Spinal cord (tissue), 10 donors: Measurements from ENCODE around the gene PTMS. TPM values are rescaled to one million over a fixed set of nuclear protein-coding genes. Genes with fewer than 3 reads are reported as not detected.

Experiments used
- DNase-seq, 6 donors: peaks; one replicate each; pipeline versions ENCODE4 v3.0.0 to v3.0.0-alpha.2; 2013 to 2015; ENCODE audit warnings: low spot score in 6 of 6, low read depth in 4 of 6
- H3K27ac ChIP-seq: one replicate; pipeline ENCODE4 v1.5.1; 2013; ENCODE audit warnings: low read depth, low read length, control low read depth
- H3K27me3 ChIP-seq: one replicate; pipeline ENCODE4 v1.6.1; 2013; ENCODE audit warnings: low read length; ENCODE audit not compliant: control insufficient read depth, insufficient read depth
- H3K36me3 ChIP-seq: one replicate; pipeline ENCODE4 v1.6.1; 2013; ENCODE audit warnings: low read length; ENCODE audit not compliant: control insufficient read depth, insufficient read depth
- H3K4me1 ChIP-seq: one replicate; pipeline ENCODE4 v1.6.1; 2013; ENCODE audit warnings: low read length; ENCODE audit not compliant: control insufficient read depth, insufficient read depth
- H3K4me3 ChIP-seq: one replicate; pipeline ENCODE4 v1.5.1; 2013; ENCODE audit warnings: low read depth, low read length, control low read depth
- H3K9me3 ChIP-seq: one replicate; pipeline ENCODE4 v1.6.1; 2013; ENCODE audit warnings: low read length; ENCODE audit not compliant: control insufficient read depth, insufficient read depth
- whole genome bisulfite sequencing: methylation state at CpG from one replicate; pipeline ENCODE4 v1.1.5; 2013; ENCODE audit warnings: missing lambda C conversion rate; ENCODE audit not compliant: insufficient coverage; 5-methylcytosine and 5-hydroxymethylcytosine counted together
- long read RNA-seq, 4 donors: transcript quantifications; one replicate each; lab custom pipeline, GENCODE V29; 2026
- polyA plus RNA-seq, 2 donors: library from polyadenylated mRNA; unstranded; fragments of 120-200 nt; gene quantifications; one replicate each; pipeline ENCODE4 v1.2.1, GENCODE V29; 2013; ENCODE audit not compliant: insufficient read length in 2 of 2
- total RNA-seq, 2 donors: library from RNA; depleted of rRNA in 1 of 2; stranded (reverse); fragments of 120-200 nt in 1 of 2; fragments of >200 nt in 1 of 2; gene quantifications; one replicate each; pipeline versions ENCODE4 v1.2.3 to v1.2.4, GENCODE V29; 2013 to 2014
- donor health status: healthy.

Gene PTMS, protein sequence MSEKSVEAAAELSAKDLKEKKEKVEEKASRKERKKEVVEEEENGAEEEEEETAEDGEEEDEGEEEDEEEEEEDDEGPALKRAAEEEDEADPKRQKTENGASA
- total RNA-seq (100 to 1,000 TPM in 1 of 2 donors, 10 to 100 TPM in 1; 50.7 to 191 TPM), polyA plus RNA-seq (100 to 1,000 TPM; 916 to 927 TPM)
- long read RNA-seq, donor 1, transcript PTMS-202 (5 exons, 773 nt) = minor isoform, 5 of 276 reads
- long read RNA-seq, donor 1, transcript PTMS-207 (5 exons, 1,150 nt) = major isoform, 158 of 276 reads
- long read RNA-seq, donor 1, partial matches to known transcripts = 86 of 276 reads
- long read RNA-seq, donor 1, other reads (novel, unspliced or antisense) = 24 of 276 reads
- long read RNA-seq, donor 2, transcript PTMS-207 (5 exons, 1,150 nt) = major isoform, 72 of 228 reads
- long read RNA-seq, donor 2, partial matches to known transcripts = 137 of 228 reads
- long read RNA-seq, donor 2, other reads (novel, unspliced or antisense) = 18 of 228 reads
- long read RNA-seq, donor 3, transcript PTMS-207 (5 exons, 1,150 nt) = major isoform, 92 of 263 reads
- long read RNA-seq, donor 3, partial matches to known transcripts = 151 of 263 reads
- long read RNA-seq, donor 3, other reads (novel, unspliced or antisense) = 17 of 263 reads
- long read RNA-seq, donor 4, transcript PTMS-202 (5 exons, 773 nt) = minor isoform, 6 of 372 reads
- long read RNA-seq, donor 4, transcript PTMS-207 (5 exons, 1,150 nt) = major isoform, 172 of 372 reads
- long read RNA-seq, donor 4, partial matches to known transcripts = 182 of 372 reads
- long read RNA-seq, donor 4, other reads (novel, unspliced or antisense) = 12 of 372 reads

DNA sequence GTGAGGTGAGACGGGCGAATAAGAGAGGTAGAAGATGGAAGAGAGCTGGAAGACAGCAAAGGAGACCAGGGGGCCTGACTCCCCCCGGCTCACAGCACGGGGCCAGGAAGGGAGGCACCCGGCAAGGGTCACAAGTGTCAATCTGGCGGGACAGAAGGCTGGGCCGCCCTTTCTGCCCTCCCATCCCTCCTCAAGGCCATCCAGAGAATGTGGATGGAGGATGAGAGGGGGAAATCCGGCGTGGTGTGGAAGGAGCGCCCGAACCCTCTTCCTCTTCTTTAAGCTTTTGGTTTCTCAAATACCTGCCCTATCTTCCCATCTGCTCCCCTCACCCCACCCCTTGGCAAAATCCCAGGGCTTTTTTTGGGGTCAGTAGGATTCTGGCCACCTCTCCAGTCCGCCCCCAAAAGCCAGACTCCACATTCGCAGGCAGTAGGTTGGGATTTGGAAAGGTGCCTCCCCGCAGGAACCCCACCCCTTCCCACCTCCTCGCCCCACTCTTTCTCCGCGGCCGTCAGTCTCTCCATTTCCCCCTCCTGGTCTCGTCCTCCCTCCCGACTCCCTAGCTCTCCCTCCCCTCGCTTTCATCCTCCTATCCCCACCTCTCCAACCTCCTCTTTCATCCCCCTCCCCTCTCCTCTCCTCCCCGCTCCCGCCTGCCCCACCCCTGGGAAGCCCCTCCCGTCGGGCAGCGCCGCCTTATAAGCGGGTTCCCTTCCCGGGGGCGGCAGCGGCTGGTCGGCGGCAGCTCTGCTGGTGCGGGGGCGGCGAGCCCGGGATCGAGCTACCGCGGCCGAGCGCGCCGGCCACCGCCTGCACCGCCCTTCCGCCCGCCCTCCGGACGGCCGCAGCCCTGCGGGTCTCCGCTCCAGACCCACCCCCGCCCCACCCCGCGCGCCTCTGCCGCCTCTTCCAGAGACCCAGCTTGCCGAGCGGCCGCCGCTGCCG lies at the start of gene PTMS:
TSS of gene PTMS (plus strand) at position 730 of the 948 bp plus-strand sequence. CDS start 343 bp downstream, outside the sequence.
- peak within 1 kb of the TSS; percentile 96 for H3K27ac ChIP-seq
- H3K4me1 ChIP-seq = peaks cover 57% of the 10 kb centered on the region
- WGBS = 1% methylated on average over 55 of the region's 63 CpGs

DNA sequence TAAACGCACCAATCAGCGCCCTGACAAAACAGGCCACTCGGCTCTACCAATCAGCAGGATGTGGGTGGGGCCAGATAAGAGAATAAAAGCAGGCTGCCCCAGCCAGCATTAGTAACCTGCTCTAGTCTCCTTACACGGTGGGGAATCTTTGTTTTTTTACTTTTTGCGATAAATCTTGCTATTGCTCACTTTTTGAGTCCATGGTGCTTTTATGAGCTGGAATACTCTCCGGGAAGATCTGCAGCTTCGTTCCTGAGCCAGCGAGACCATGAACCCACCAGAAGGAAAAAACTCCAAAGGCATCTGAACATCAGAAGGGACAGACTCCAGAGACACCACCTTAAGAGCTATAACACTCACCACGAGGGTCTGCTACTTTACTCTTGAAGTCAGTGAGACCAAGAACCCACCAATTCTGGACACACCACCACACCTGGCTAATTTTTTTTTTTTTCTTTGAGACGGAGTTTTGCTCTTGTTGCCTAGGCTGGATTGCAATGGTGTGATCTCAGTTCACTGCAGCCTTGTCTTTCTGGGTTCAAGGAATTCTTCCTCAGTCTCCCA lies 49.2 kb upstream of the PTMS start:
- 73% methylated on average over 2 of the region's 10 CpGs for WGBS
- H3K27ac ChIP-seq = no peak overlapping the region
- H3K9me3 ChIP-seq = no peaks in the 10 kb centered on the region
- H3K27me3 ChIP-seq = peaks cover 2% of the 10 kb centered on the region
- H3K4me3 ChIP-seq = no peak overlapping the region
- no peaks in the 10 kb centered on the region for H3K4me1 ChIP-seq
- DNase-seq = no peak
- no peaks in the 10 kb centered on the region for H3K36me3 ChIP-seq

More for the DNA sequence above, at the start of gene PTMS:
- H3K4me3 ChIP-seq = peak within 1 kb of the TSS; percentile 90
- no peaks in the 10 kb centered on the region for H3K9me3 ChIP-seq
- H3K27me3 ChIP-seq = no peaks in the 10 kb centered on the region
- peaks cover 22% of the 10 kb centered on the region for H3K36me3 ChIP-seq
- peak in 5 of 6 donors; percentile 72 to 99 (median 85) for DNase-seq

DNA sequence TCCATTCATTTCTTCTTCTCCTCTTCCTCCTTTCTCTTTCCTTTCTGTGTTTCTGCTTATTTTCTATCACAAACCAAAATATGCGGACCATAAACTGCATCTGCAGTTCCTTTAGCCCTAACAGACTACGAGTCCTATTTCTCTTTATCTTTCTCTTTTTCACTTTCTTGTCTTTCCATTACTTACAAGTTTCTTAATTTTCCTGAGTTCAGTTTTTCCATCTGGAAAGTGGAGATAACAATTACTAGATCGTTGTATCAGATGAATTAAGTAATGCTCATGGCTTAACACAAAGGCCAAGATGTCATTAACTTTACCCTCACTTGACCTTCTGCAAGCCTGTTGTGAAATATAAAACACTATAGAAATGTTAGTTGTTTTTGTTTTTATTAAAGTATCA lies 43.3 kb upstream of the PTMS start:
- Histone ChIP-seq H3K4me3 (no peak overlapping the region), H3K27ac (no peak overlapping the region), H3K36me3 (peaks cover 7% of the 10 kb centered on the region), H3K9me3 (no peaks in the 10 kb centered on the region), H3K4me1 (peaks cover 13% of the 10 kb centered on the region), H3K27me3 (peaks cover 2% of the 10 kb centered on the region)
- 100% methylated on average over 1 of the region's 3 CpGs for WGBS
- DNase-seq = no peak

DNA sequence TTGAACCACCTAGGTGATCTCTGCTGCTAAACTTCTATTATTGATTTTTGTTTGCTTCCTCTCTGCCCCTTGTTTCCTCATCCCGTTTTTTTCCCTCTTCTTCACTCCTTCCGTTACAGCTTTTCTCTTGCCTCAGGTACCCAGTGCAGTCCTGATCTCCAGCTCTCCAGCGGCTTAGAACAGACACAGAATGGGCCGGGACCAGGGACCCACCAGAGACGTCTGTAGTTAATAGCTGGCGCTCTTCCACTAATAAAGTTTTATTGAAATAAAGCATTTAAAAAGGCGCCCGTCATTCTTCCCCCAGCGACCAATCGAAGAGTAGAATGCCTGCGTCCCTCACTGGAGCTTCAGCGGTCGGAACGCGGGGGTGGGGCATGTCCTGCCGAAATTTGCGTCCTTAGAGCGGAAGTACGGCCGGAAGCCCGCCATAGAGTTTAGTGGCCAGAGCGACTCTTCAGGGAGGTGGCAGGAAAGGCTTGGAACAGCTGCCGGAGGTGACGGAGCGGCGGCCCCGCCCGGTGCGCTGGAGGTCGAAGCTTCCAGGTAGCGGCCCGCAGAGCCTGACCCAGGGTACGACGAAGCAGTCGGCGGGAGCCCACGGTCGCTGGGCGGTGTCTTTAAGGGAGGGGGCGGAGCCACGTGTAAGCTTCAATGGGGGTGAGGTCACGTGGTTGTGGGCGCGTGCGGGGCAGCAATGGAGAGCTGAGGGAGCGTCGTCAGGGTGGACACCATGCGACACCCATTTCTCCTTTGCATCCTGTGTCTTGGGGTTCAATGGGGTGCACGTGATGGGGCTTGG lies 42.4 kb upstream of the PTMS start, which contains the start of gene COPS7A:
TSS of gene COPS7A (plus strand) at position 440 of the 802 bp plus-strand sequence. CDS start 611 bp downstream, outside the sequence.
- Histone ChIP-seq H3K9me3 (no peaks in the 10 kb centered on the region), H3K4me3 (peak within 1 kb of the TSS; percentile 98), H3K4me1 (peaks cover 13% of the 10 kb centered on the region), H3K36me3 (peaks cover 15% of the 10 kb centered on the region), H3K27me3 (peaks cover 2% of the 10 kb centered on the region), H3K27ac (peak within 1 kb of the TSS; percentile 97)
- DNase-seq = peak; percentile 91 to 99 (median 96)
- WGBS = 0% methylated on average over 48 of the region's 49 CpGs

DNA sequence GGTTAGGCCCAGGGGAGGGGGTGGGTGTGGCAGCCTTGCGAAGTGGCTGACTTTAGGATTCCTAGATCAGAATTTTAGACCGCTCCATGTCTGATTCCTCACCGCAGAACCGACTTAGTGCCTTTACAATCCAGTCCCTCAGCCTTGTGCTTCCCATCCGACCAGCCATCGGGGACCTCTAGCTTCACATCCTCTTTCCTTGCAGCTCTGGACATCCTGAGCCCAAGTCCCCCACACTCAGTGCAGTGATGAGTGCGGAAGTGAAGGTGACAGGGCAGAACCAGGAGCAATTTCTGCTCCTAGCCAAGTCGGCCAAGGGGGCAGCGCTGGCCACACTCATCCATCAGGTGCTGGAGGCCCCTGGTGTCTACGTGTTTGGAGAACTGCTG lies 41.8 kb upstream of the PTMS start:
- peaks cover 21% of the 10 kb centered on the region for H3K36me3 ChIP-seq
- H3K4me3 ChIP-seq = peak overlapping the region; percentile 98
- peak in 1 of 6 donors; percentile 19 for DNase-seq
- WGBS = 42% methylated on average over 3 of the region's 10 CpGs
- H3K9me3 ChIP-seq = no peaks in the 10 kb centered on the region
- H3K27ac ChIP-seq = peak overlapping the region; percentile 97
- peaks cover 13% of the 10 kb centered on the region for H3K4me1 ChIP-seq
- H3K27me3 ChIP-seq = peaks cover 2% of the 10 kb centered on the region

DNA sequence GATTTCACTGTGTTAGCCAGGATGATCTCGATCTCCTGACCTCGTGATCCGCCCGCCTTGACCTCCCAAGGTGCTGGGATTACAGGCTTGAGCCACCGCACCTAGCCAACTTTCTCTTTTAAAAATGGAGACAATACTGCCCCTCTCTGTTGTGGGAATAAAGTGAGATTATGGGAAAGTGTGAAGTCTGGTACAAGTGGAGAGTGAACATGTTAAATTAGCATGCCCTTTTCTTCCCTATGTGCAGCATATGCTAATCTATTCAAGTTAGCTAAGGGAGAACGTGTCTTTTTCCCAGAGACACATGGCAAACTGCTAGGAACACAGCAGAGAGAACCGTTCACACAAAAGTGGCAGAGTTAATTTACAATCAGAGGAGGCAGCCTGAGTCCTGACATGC lies 40.8 kb upstream of the PTMS start:
- 66% methylated on average over 2 of the region's 7 CpGs for WGBS

DNA sequence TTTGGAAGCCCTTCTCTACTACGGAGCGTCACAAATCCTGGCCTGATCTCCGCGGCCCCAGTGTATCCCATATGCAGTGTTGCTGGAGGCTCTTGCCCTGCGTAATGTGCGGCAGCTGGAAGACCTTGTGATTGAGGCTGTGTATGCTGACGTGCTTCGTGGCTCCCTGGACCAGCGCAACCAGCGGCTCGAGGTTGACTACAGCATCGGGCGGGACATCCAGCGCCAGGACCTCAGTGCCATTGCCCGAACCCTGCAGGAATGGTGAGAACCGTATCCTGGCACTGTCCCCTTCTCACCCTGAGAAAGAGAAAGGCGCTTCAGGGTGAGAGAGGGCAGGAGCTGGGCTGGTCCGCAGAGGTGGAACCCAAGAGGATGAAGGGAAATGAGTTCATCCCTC lies 37.0 kb upstream of the PTMS start:
- Histone ChIP-seq H3K4me1 (peaks cover 12% of the 10 kb centered on the region), H3K27ac (no peak overlapping the region), H3K36me3 (peaks cover 46% of the 10 kb centered on the region), H3K4me3 (no peak overlapping the region), H3K9me3 (no peaks in the 10 kb centered on the region), H3K27me3 (no peaks in the 10 kb centered on the region)
- 97% methylated on average over 18 of the region's 18 CpGs for WGBS
- DNase-seq = no peak

More for the DNA sequence above, 40.8 kb upstream of the PTMS start:
- Histone ChIP-seq H3K4me1 (peaks cover 13% of the 10 kb centered on the region), H3K27ac (no peak overlapping the region), H3K27me3 (no peaks in the 10 kb centered on the region), H3K4me3 (no peak overlapping the region), H3K9me3 (no peaks in the 10 kb centered on the region), H3K36me3 (peaks cover 30% of the 10 kb centered on the region)
- DNase-seq = no peak

DNA sequence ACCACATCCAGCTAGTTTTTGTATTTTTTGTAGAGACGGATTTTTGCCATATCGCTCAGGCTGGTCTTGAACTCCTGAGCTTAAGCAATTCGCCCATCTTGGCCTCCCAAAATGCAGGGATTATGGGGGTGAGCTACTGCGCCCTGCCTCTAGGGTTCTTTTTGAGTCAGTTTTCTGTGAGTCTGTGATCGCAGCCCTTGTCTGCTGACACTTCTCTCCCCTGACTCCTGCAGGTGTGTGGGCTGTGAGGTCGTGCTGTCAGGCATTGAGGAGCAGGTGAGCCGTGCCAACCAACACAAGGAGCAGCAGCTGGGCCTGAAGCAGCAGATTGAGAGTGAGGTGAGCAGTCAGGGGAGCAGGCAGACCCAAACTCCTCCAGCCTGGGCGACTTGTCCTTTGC lies 36.0 kb upstream of the PTMS start:
- 95% methylated on average over 6 of the region's 8 CpGs for WGBS
- H3K27ac ChIP-seq = no peak overlapping the region
- H3K36me3 ChIP-seq = peaks cover 52% of the 10 kb centered on the region
- H3K4me3 ChIP-seq = no peak overlapping the region
- no peaks in the 10 kb centered on the region for H3K9me3 ChIP-seq
- no peaks in the 10 kb centered on the region for H3K27me3 ChIP-seq
- DNase-seq = no peak
- H3K4me1 ChIP-seq = peaks cover 2% of the 10 kb centered on the region
